NCI-H128 (cell line): Measurements from ENCODE around the gene ITGB1BP2.
"Not testable (repeated sequence)": the region's sequence is repeated elsewhere in the genome, so short reads cannot be mapped to it uniquely, and the experiment has no call there.

Experiments used
- DNase-seq: peaks from one replicate; lab custom pipeline; 2025; ENCODE audit not compliant: unreplicated experiment; lab: John Stamatoyannopoulos, UW

The ITGB1BP2 gene

GRCh38 chrX:71301195-71301924 is at the start of gene ITGB1BP2:
ITGB1BP2 (plus strand) TSS chrX:71301750; CDS start chrX:71301807, 57 bp downstream.
- DNase-seq = no peak

GRCh38 chrX:71252221-71252620 is 49.3 kb upstream of the ITGB1BP2 start:
- DNase-seq = no peak

- no peak for DNase-seq
Measured at GRCh38 chrX:71253253-71254091, 48.1 kb upstream of the ITGB1BP2 start.

- peak; percentile 85 for DNase-seq
Measured at GRCh38 chrX:71254092-71254963, 47.2 kb upstream of the ITGB1BP2 start, which contains the start of gene ZMYM3. ZMYM3 (minus strand) TSS chrX:71254140; CDS start chrX:71253255, 885 bp downstream.

GRCh38 chrX:71256051-71256450 is 45.5 kb upstream of the ITGB1BP2 start:
- DNase-seq = no peak

- DNase-seq = no peak
Measured at GRCh38 chrX:71256856-71257255, 44.7 kb upstream of the ITGB1BP2 start.

- DNase-seq = not testable (repeated sequence)
Measured at GRCh38 chrX:71268624-71269023, 32.9 kb upstream of the ITGB1BP2 start.

- no peak for DNase-seq
Measured at GRCh38 chrX:71269801-71270395, 31.7 kb upstream of the ITGB1BP2 start.

GRCh38 chrX:71272313-71272712 is 29.2 kb upstream of the ITGB1BP2 start:
- not testable (repeated sequence) for DNase-seq

GRCh38 chrX:71281300-71281699 is 20.2 kb upstream of the ITGB1BP2 start:
- DNase-seq = not testable (repeated sequence)

GRCh38 chrX:71282514-71283402 is 18.8 kb upstream of the ITGB1BP2 start:
- no peak for DNase-seq

- DNase-seq = peak; percentile 98
Measured at GRCh38 chrX:71283403-71284143, 18.0 kb upstream of the ITGB1BP2 start, which contains the start of gene NONO. NONO (plus strand) TSS chrX:71283635; CDS start chrX:71290638, 7,003 bp downstream.

GRCh38 chrX:71285929-71286328 is 15.6 kb upstream of the ITGB1BP2 start:
- DNase-seq = no peak

GRCh38 chrX:71291381-71291780 is 10.2 kb upstream of the ITGB1BP2 start:
- DNase-seq = no peak

GRCh38 chrX:71292669-71293365 is 8.7 kb upstream of the ITGB1BP2 start:
- no peak for DNase-seq

- DNase-seq = no peak
Measured at GRCh38 chrX:71296806-71297205, 4.7 kb upstream of the ITGB1BP2 start.

GRCh38 chrX:71298119-71298518 is 3.4 kb upstream of the ITGB1BP2 start:
- DNase-seq = no peak

GRCh38 chrX:71300064-71300463 is 1.5 kb upstream of the ITGB1BP2 start:
- not testable (repeated sequence) for DNase-seq
